KMS-11 (cell line): Measurements from ENCODE around the gene LHFPL3.

ENCODE experiments used
- H2AFZ ChIP-seq: fragments of 200-600 bp; sonication (generic); 2 replicates; pipeline ENCODE4 v1.6.1; 2016; ENCODE audit warnings: antibody characterized with exemption, mixed run types, low read depth
- H3K27ac ChIP-seq: fragments of 200-600 bp; sonication (generic); 2 replicates; pipeline ENCODE4 v1.6.1; 2016; ENCODE audit warnings: mild to moderate bottlenecking, mixed run types
- H3K27me3 ChIP-seq: fragments of 200-600 bp; sonication (generic); 2 replicates; pipeline ENCODE4 v1.6.1; 2017; ENCODE audit warnings: mild to moderate bottlenecking, low read depth, mixed run types, moderate library complexity; ENCODE audit not compliant: insufficient read depth
- H3K36me3 ChIP-seq: fragments of 200-600 bp; sonication (generic); 2 replicates; pipeline ENCODE4 v1.6.1; 2017; ENCODE audit warnings: mild to moderate bottlenecking, mixed run types; ENCODE audit not compliant: insufficient read depth
- H3K4me1 ChIP-seq: fragments of 200-600 bp; sonication (generic); 2 replicates; pipeline ENCODE4 v1.6.1; 2016; ENCODE audit warnings: mild to moderate bottlenecking, low read depth, mixed run types; ENCODE audit not compliant: poor library complexity, severe bottlenecking
- H3K4me2 ChIP-seq: fragments of 200-600 bp; sonication (generic); 2 replicates; pipeline ENCODE4 v1.7.0; 2016; ENCODE audit warnings: mild to moderate bottlenecking, mixed run types
- H3K4me3 ChIP-seq: fragments of 200-600 bp; sonication (generic); IDR thresholded peaks from 2 replicates; pipeline ENCODE4 v1.6.1; 2017; ENCODE audit warnings: low read depth, low read length, mixed read lengths; ENCODE audit not compliant: insufficient read depth
- H3K79me2 ChIP-seq: fragments of 200-600 bp; sonication (generic); 2 replicates; pipeline ENCODE4 v1.6.1; 2016; ENCODE audit warnings: low read depth, mixed run types; ENCODE audit not compliant: insufficient read depth
- H3K9ac ChIP-seq: fragments of 200-600 bp; sonication (generic); 2 replicates; pipeline ENCODE4 v1.6.1; 2016; ENCODE audit warnings: mild to moderate bottlenecking, mixed run types
- H4K20me1 ChIP-seq: fragments of 200-600 bp; sonication (generic); 2 replicates; pipeline ENCODE4 v1.6.1; 2016; ENCODE audit warnings: mild to moderate bottlenecking, mixed run types; ENCODE audit not compliant: insufficient read depth
- TF ChIP-seq, protein P1 (sequence below): fragments of 200-600 bp; sonication (generic); conservative IDR thresholded peaks from 2 replicates; pipeline ENCODE4 v1.6.1; 2017; ENCODE audit warnings: low read depth, mild to moderate bottlenecking, antibody characterized with exemption, low read length, moderate library complexity, mixed read lengths

LHFPL3 gene

GRCh38 chr7:104906556-104906955 lies 578.2 kb downstream of the LHFPL3 start:
- no peaks in the 10 kb centered on the region for H3K27me3 ChIP-seq
- H3K79me2 ChIP-seq, result no peaks in the 10 kb centered on the region
- no peak overlapping the region for H3K4me3 ChIP-seq
- H3K36me3 ChIP-seq, result no peaks in the 10 kb centered on the region
- H3K4me2 ChIP-seq, result no peak overlapping the region
- H3K27ac ChIP-seq, result no peak overlapping the region
- H3K9ac ChIP-seq, result no peak overlapping the region
- H3K4me1 ChIP-seq, result no peaks in the 10 kb centered on the region
- TF ChIP-seq, protein P1, sequence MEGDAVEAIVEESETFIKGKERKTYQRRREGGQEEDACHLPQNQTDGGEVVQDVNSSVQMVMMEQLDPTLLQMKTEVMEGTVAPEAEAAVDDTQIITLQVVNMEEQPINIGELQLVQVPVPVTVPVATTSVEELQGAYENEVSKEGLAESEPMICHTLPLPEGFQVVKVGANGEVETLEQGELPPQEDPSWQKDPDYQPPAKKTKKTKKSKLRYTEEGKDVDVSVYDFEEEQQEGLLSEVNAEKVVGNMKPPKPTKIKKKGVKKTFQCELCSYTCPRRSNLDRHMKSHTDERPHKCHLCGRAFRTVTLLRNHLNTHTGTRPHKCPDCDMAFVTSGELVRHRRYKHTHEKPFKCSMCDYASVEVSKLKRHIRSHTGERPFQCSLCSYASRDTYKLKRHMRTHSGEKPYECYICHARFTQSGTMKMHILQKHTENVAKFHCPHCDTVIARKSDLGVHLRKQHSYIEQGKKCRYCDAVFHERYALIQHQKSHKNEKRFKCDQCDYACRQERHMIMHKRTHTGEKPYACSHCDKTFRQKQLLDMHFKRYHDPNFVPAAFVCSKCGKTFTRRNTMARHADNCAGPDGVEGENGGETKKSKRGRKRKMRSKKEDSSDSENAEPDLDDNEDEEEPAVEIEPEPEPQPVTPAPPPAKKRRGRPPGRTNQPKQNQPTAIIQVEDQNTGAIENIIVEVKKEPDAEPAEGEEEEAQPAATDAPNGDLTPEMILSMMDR, result no peak
- no peaks in the 10 kb centered on the region for H4K20me1 ChIP-seq
- H2AFZ ChIP-seq, result no peak overlapping the region

- Histone ChIP-seq H3K9ac (no peak overlapping the region), H2AFZ (no peak overlapping the region), H3K79me2 (no peaks in the 10 kb centered on the region), H3K27me3 (no peaks in the 10 kb centered on the region), H3K4me2 (no peak overlapping the region), H3K36me3 (no peaks in the 10 kb centered on the region), H3K4me1 (no peaks in the 10 kb centered on the region), H3K4me3 (no peak overlapping the region), H3K27ac (no peak overlapping the region), H4K20me1 (no peaks in the 10 kb centered on the region)
- TF ChIP-seq, protein P1, result no peak
Observed at GRCh38 chr7:104908636-104909035, 580.2 kb downstream of the LHFPL3 start.

DNA sequence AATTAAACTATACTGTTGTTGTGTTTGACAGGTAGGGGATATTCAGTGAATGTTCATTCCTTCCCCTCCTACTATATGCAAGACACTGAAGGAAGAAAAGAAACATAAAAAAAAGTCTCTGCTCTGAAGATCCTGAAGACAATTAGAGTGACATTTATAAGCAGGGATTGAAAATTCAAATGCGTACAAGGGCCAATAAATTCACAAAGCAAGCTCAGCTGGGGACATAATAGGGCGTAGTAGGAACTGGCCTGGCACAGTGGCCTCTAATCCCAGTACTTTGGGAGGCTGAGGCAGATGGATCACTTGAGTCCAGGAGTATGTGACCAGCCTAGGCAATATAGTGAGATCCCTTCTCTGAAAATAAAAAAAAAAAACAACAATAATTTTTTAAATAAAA lies 580.7 kb downstream of the LHFPL3 start:
- no peaks in the 10 kb centered on the region for H3K36me3 ChIP-seq
- no peaks in the 10 kb centered on the region for H3K27me3 ChIP-seq
- H3K4me3 ChIP-seq, result no peak overlapping the region
- no peak overlapping the region for H3K27ac ChIP-seq
- no peaks in the 10 kb centered on the region for H3K79me2 ChIP-seq
- no peaks in the 10 kb centered on the region for H3K4me1 ChIP-seq
- no peaks in the 10 kb centered on the region for H4K20me1 ChIP-seq
- H2AFZ ChIP-seq, result no peak overlapping the region
- TF ChIP-seq, protein P1, result no peak
- H3K9ac ChIP-seq, result no peak overlapping the region
- no peak overlapping the region for H3K4me2 ChIP-seq

DNA sequence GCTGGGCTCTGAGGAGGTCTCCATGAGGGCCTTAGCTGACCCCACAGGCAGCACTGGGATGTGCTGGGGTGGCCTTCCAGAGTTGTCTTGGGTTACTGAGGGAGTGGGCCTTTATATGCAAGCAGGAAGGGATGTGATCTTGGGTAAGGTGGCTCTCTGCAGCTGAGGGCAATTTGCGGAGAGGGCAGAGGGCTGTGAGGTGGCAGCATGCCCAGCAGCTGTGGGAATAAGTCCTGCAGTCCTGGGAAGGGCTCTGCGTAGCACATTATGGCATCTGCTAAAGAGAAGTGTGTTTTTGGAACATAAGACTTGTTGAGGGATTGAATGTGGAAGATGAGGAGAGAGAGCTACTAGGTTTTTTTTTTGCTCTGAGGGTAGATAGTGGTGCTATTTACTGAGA lies 586.0 kb downstream of the LHFPL3 start:
- Histone ChIP-seq H3K4me3 (no peak overlapping the region), H3K27ac (no peak overlapping the region), H3K27me3 (no peaks in the 10 kb centered on the region), H3K79me2 (no peaks in the 10 kb centered on the region), H4K20me1 (no peaks in the 10 kb centered on the region), H3K9ac (no peak overlapping the region), H3K4me2 (no peak overlapping the region), H2AFZ (no peak overlapping the region), H3K36me3 (no peaks in the 10 kb centered on the region), H3K4me1 (peaks cover 20% of the 10 kb centered on the region)
- TF ChIP-seq, protein P1, result no peak

GRCh38 chr7:104921596-104921995 lies 593.2 kb downstream of the LHFPL3 start:
- Histone ChIP-seq H3K4me1 (peaks cover 51% of the 10 kb centered on the region), H3K4me2 (no peak overlapping the region), H4K20me1 (no peaks in the 10 kb centered on the region), H3K9ac (no peak overlapping the region), H3K4me3 (no peak overlapping the region), H3K79me2 (no peaks in the 10 kb centered on the region), H3K27me3 (no peaks in the 10 kb centered on the region), H3K27ac (no peak overlapping the region), H3K36me3 (no peaks in the 10 kb centered on the region), H2AFZ (no peak overlapping the region)
- TF ChIP-seq, protein P1, result no peak
